HL-60/S4 treated with retinoic acid at 250 ng/mL for 4 days and 3 days (cell line): ENCODE data around the gene LINGO3.

ENCODE experiments used
- in situ Hi-C: fragments of 300-500 bp; cut with MboI; formaldehyde crosslinking; loops from 2 replicates; pipeline ENCODE4 v1.7.0; 2022; ENCODE audit warnings: low sequenced_read_pairs

LINGO3 gene

GRCh38 chr19:2340496-2341243 is 32.7 kb upstream of the LINGO3 start:
- in situ Hi-C loops = no loop called here

GRCh38 chr19:2339644-2340310 is 31.8 kb upstream of the LINGO3 start:
- in situ Hi-C loops = no loop called here

GRCh38 chr19:2338751-2339643 is 31.0 kb upstream of the LINGO3 start:
- in situ Hi-C loops = no loop called here

- in situ Hi-C loops = no loop called here
Observed at GRCh38 chr19:2338055-2338615, 30.2 kb upstream of the LINGO3 start.

- in situ Hi-C loops = no loop called here
Observed at GRCh38 chr19:2337329-2337707, 29.4 kb upstream of the LINGO3 start.

GRCh38 chr19:2336528-2337328 is 28.8 kb upstream of the LINGO3 start:
- in situ Hi-C loops = no loop called here

GRCh38 chr19:2335848-2336247 is 27.9 kb upstream of the LINGO3 start:
- in situ Hi-C loops = no loop called here

- in situ Hi-C loops = no loop called here
Observed at GRCh38 chr19:2334986-2335846, 27.3 kb upstream of the LINGO3 start.

- in situ Hi-C loops = no loop called here
Observed at GRCh38 chr19:2334426-2334825, 26.5 kb upstream of the LINGO3 start.

- in situ Hi-C loops = no loop called here
Observed at GRCh38 chr19:2333807-2334211, 25.9 kb upstream of the LINGO3 start.

- in situ Hi-C loops = no loop called here
Observed at GRCh38 chr19:2333027-2333806, 25.3 kb upstream of the LINGO3 start.

GRCh38 chr19:2332341-2333026 is 24.5 kb upstream of the LINGO3 start:
- in situ Hi-C loops = no loop called here

GRCh38 chr19:2331601-2332246 is 23.8 kb upstream of the LINGO3 start:
- in situ Hi-C loops = no loop called here

GRCh38 chr19:2330632-2331284 is 22.8 kb upstream of the LINGO3 start:
- in situ Hi-C loops = no loop called here

GRCh38 chr19:2330255-2330631 is 22.3 kb upstream of the LINGO3 start:
- in situ Hi-C loops = no loop called here

GRCh38 chr19:2329501-2329916 is 21.6 kb upstream of the LINGO3 start:
- in situ Hi-C loops = no loop called here

- in situ Hi-C loops = no loop called here
Observed at GRCh38 chr19:2329149-2329478, 21.2 kb upstream of the LINGO3 start.
